IPS-NIHi11 (cell line): Measurements from ENCODE around the gene RIMS4.
"Not testable (repeated sequence)": the region's sequence is repeated elsewhere in the genome, so short reads cannot be mapped to it uniquely, and the experiment has no call there.

Source experiments
- DNase-seq: peaks from one replicate; pipeline ENCODE4 v3.0.0; 2012; ENCODE audit warnings: mixed read lengths, low spot score

The RIMS4 gene

DNA sequence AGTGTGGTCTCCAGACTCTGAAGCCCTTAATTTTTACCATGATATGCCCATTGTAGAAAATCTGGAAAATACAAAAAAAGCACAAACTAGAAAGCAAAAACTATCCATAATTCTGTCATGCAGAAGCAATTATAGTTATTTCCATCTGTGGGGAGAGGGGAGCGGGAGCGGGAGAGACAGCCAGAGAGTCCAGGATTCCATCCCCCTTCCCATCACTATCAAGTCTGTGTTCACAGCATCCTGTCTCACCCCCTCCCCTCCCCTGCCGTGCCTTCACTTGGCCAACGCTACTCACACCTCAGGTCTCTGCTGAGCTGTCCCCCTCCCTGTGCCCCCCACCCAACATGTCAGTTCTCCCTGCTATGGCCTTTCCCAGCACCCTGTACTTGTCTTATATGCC, 14.5 kb downstream of the RIMS4 start:
- DNase-seq = no peak

DNA sequence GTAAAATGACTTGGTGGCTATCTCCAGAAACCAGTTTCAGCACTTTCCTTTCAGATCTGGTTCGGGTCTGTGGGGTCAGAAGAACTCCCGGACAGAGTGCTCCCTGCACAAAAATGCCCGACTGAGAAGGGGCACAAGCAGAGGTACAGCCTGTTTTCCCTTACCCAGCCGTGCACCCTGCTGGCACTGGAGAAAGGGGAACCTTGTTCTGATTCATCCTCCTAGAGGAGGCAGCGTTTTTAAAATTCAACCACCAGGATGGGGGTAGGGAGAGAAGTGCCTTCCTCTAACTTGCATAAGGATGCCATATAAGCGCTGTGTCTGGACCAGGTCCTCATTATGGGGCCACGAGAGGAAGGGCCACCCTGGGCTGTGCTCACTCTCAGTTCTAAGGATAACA, 17.6 kb downstream of the RIMS4 start:
- DNase-seq = no peak

DNA sequence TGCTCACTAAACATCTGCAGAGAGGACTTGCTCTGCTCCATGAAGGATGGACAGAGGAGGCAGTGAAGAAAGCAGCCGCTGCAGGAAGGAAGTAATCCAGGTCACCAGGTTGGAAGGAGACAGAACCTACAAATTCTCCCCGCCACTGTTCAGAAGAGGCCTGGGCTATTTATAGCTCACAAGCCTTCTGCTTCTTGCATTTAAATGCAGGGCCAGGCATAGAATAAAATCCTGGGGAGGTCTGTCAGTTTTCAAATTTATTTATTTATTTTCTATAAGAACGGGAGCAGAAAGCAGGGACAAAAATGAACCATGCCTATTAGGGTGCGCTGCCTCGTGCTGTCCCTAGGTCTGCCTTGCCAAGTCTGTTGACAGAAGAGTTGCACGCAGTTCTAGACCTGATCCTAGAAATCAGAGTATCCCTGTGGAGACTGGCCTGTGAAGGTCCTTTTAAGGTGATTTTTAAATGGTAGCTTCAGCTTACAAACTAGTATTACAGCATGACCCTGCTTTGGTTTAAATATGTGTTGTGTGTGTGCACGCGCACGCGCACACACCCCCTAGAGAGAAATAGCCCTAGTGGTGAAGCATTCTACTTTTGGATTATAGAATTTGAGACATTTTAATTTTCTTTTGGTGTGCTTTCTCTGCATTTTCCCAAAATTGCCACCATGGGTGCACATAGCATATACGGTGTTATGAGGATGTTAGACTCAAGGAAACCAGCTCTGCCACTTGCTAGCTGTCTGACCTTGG, 19.5 kb downstream of the RIMS4 start:
- no peak for DNase-seq

DNA sequence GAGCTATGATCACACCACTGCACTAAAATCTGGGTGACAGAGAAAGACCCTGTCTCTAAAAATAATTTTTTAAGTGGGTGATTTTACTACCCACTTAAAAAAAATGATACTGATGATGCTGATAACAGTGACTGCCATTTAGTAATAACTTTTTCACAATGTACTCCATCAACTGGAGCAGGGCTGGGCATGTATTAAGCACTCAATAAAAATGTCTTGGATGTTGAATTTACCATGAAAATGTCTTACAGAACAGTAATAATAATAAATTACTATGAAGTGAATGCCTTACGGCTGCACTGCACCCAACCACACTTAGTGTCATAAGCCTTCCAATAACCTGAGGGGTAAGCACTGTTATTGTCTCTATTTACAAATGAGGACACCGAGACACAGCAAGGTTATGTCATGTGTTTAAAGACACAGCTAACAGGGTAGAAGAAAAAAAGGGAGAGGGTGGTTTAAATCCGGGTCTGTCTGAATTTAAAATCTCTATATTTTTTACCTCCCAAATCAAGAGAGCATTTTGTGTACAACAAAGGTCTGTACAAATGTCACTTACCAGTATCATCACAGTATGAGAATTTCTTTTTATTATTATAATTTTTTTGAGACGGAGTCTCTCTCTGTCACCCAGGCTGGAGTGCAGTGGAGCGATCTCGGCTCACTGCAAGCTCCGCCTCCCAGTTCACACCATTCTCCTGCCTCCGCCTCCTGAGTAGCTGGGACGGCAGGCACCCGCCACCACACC, 21.5 kb downstream of the RIMS4 start:
- DNase-seq = no peak

DNA sequence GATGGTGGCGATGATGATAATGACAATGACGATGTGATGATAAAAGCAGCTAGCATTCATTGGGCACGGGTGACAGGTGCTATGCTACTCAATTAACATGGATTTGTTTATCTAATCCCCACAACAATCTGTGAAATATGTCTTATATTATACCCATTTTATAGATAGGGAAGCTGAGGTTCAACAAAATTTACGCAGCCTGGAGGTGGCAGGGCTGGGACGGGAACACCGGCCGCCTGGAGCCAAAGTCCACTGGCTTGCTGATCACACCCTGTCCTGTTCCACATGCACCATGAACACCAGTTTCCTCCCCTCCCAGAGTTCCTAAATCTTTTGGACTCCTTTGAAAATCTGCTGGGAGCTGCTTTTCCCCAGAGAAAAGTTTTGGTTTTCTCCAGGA, 23.0 kb downstream of the RIMS4 start:
- DNase-seq = no peak

DNA sequence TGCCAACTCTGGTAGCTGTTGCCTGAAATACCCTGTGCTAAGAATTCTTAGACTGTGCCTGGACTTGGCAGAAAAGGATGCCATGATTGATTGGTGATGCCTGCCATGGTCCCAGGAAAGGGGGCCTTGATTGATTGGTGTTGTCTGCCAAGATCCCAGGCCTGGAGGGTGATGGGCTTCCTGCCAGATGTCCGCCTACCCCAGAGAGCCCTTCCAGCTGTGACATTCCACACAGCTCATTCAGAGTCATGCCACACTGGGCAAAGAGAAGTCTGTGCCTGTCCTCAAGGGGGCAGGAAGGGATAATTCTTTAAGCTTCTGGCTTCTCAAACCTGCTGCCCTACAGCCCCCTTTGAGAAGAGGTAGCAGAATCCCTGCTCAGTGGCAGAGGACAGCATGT, 24.6 kb downstream of the RIMS4 start:
- DNase-seq = peak; percentile 85

DNA sequence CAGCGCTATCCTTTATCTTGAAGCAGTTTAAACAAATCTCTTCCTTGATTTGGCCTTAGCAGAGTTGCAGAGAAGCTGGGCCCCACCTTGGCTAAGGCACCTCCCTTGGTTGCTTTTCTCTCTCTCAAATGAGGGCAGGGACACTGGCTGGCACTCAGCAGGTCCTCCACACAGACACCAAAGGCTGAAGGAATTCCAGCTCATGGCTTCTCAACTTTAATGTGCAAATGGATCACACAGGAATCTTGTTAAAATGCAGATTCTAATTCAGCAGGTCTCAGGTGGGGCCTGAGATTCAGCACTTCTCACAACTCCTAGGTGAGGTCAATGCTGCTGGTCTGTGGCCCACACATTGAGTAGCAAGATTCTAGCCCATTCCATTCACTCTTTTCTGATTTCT, 25.7 kb downstream of the RIMS4 start:
- DNase-seq = no peak

DNA sequence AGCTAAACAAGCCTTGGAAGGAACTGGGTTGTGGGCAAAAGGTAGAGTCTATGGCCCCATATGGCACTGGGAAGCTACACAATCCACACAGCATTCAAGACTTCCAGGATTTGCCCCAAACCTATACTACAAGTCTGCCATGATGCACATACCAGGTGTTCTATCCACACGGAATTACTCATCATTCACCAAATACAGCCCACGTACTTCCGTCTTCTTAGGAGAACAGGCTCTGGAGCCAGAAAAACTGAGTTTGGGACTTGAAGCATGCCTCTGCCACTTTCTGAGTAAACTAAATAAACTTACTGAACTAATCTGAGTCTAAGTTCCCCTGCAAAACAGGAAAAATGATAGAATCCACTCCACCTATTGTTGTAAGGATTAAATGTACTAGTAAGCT, 28.6 kb downstream of the RIMS4 start:
- no peak for DNase-seq

DNA sequence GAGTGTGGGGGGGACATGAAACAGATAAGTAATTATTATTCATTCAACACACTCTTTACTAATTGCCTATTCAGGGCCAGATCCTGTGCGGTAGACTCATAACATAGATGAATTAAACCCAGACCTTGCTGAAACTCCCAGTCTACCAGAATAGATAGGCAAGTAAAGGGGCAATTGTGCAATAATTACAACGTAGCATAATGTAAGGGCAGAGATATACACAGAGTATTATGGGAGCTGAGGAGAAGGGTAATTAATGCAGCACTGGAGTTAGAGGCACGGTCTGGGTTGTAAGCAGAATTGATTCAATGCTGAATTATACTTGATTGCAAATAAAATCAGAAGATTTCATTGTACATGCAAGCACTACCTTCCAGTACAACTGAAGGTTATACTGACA, 29.2 kb downstream of the RIMS4 start:
- DNase-seq = no peak

DNA sequence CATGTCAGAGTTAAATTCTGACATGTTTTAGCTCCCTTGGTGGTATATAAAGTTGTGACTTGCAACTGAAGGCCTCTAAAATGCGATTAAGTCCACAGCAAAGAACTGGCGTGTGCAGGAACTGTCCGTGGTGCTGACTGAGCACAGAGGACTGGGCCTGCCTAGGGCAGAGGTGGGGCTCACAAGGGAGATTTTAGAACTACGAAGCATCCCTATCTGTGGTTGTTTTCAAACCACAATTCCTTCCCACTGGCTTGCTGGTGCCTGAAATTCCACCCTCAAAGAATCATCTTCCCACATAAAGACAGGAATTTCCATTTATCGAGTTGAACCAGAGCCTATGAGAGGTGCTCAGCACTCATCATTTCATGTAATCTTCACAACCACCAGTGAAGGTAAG, 30.1 kb downstream of the RIMS4 start:
- peak; percentile 77 for DNase-seq

DNA sequence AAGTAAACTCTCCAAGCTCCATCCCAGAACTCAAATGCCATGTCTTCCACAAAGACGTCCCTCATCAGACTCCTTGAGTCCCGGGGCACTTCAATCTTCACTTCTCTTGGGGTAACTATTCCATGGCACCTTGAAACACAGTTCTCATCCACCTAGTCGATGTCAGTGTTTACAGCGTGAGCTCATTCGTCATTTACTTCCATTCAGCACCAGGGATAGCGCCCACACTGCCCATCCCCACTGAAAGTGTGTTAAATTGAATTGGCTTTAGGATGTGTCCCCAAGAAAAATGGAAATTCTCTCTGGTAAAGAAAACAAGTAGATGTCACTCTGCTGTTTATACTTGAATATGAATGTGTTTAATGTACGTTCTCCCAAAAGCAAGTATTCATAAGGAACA, 33.4 kb downstream of the RIMS4 start:
- peak; percentile 65 for DNase-seq

DNA sequence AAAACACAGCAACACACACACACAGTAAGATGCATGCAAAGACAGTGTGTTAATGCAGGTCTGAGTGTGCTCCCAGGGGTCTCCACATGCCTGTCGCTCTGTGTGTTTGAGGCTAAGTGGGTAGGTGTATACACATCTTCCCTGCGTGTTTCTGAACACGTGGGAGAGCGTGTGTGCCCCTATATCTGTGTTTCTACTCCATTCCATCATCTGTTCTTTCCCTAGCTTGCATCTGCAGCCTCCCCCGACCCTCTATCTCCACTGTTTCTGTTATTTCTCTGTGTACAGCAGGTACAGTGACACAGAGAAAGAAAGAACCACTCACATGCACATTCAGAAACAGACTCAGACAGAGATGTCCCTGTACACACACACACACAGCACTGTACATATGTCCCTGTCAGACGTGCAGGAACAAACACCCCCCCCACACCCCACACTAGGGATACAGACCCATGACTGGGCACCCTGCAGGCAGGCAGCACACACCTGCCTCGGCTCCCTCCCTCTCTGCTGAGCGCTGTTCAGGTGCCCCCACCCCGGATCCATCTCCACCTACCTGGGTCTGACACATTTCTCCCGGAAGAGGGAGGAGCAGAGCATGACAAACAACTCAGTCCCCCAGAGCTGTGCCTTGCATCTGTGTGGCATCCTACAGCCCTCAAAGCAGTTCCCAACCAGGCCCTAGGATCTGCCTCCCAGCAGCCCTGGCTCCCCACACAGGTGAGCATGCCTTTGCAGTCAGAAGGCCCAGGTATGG, 37.1 kb downstream of the RIMS4 start:
- DNase-seq = no peak

DNA sequence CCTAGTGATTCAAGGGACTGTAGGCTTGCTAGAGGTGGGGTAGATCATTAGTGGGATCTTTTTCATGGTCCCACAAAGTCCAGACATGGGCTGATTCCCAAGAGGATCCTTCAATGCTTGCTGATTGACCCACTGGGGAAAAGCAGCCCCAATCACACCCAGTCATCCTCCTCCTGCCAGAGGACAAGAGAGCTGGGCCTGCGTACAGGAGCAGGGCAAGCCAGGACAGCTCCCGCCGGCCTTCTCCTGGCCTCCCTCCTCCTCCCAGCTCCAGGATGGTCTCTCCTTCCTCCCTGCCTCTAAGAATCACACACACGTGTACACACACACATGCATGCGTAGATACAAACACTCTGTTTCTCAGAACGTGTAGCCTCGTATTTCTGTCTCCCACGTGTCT, 37.7 kb downstream of the RIMS4 start:
- no peak for DNase-seq

DNA sequence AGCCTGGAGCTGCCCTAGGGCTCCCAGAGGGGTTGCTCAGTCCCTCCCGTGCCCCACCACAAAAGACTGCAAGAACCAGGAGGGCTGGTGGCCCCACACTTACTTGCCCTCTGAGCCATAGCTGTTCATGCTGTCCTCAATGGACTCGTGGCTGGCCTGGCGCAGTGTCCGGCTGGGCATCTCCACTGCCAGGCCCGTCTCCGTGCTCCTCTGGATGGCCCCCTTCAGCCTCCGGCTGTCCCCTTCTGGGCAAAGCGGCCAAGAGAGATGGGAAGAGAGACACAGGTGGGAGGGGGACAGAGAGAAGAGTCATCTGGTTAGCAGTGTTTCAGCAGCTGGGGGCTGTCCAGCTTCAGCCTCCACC, 39.2 kb downstream of the RIMS4 start:
- no peak for DNase-seq

DNA sequence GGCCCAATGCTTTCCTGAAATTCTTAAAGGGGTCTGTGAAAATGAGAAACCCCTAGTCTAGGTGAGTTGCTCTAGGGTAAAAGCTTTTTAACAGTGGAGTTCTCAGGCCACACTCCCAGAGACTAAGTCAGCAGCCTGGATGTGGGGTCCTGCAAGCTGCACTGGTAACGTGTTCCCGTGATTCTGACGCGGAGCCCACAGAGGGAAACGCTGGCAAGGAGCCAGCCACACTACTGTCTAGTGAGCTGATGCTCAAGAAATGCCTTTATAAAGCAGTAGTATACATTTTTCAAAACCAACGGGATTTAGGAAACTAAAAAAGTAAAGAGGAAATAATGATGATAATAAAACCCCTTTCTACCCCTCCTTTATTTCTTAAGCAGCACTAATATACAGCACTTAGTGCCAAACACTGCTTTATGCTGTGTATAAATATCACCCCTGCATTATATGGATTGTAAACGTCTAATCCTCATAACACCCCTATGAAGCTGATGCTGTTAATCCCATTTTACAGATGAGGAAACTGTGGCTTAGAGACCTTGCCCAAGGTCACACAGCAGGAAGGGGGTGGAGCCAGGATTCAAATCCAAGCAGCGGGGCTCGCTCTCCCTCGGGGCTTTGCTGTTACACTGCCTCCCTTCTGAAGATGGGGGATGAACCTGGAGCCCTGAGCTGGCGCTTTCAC, 39.7 kb downstream of the RIMS4 start:
- DNase-seq = no peak

DNA sequence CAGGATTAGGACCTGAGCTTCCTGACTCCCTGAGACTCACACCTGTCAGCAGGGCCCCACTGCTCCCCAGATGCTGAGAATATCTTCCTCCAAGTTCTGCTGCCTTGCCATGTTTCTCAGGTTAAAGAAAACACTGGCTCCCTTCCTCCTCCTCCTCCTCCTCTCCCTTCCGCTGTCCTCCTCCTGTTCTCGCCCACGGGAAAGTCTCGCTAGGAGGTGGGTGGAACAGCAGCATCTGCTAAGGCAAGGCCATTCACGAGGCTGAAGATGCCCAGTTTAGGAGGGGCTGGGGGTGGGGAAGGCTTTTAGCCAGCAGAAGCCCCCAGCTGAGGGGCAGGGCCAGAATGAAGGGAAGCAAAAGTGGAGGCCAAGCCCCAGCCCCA, 40.9 kb downstream of the RIMS4 start:
- DNase-seq = no peak

DNA sequence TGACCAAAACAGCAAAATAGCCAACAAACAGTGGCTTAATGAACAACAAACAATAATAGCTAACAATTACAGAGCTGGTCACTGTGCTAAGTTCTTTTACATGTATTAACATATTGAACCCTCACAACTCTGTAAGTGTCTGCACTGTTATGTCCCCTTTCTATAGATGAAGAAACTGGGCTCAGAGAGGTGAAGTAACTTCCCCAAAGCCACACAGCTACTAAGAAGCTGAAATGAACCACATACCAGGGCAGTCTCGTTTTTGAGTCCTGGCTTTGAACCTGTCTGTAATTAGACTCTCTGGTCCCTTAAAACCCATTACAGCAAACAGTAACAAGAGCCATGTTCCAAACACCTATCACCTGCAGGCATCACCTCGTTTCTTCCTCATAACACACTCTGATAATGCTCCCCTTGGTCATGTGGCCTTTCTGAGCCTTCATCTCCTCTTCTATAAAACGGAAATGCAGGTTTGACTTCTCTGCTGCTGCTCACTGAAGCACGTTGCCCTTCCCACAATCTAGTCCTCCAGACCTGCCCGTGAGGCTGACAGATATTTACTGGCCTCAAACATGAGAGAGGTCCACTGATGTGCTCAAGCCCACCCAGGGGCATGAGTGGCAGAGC, 41.4 kb downstream of the RIMS4 start:
- no peak for DNase-seq

DNA sequence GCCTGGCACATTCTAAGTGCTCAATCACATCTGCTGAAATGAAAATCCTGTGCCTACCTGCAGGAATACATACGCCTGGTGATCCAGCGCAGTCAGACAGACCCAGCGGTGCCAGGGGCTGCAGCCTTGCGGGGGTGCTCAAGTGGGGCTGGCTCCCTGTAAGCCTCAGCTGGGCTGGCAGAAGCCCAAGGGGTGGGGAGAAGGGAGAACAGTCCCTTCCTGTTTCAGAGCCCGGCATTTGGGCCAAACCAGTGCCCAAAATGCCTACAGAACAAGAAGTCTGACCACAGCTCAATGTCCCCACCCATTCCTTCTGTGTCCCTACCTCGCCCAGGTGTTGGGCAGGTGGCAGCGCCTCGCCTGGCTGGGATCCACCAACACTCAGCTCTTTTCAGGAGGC, 42.1 kb downstream of the RIMS4 start:
- no peak for DNase-seq

DNA sequence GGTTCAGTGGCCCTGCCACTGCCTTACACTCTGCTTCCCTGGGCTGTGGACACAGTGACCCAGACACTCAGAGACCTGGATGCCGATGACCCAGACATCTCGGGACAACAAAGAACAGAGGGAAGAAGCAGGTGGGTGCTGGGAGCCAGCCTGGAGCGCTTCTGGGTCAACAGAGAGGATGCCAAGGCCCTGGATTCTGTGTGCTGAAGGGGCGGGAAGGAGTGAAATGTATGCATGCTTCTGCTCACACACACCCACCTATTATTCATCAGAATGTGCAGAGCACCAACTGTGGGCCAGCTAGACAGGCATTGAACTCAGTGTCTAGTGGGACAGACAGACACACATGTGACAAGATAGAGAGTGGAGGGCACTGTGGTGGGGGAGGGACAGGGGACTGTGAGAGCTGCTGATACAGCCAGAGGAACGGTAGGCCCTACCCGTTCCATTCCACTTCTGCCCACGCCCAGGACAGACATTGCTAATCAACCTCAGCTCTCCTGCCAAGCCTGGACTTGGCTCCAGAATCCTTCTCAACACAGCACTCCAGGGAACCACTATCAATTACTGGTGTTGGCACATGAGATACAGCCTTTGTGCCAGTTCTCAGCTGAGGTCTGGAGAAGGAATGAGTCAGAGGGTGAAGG, 44.5 kb downstream of the RIMS4 start:
- DNase-seq = peak; percentile 41

DNA sequence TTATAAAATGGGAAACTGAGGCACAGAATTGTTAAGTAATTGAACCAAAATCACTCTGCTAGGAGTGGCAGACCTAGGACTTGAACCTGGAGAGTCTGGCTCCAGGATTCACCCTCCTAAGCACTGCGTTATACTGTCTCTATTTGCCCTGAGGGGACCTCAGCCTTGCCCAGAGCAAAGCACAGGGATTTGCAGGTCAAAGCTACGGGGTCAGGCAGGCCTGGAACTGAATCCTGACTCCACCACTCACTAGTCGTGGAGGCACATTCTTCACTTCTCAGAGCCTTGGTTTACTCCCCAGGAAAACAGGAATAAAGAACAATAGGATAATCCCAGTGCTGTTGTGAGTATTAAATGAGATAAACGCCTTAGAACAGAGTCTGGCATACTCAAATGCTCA, 45.3 kb downstream of the RIMS4 start:
- DNase-seq = no peak

DNA sequence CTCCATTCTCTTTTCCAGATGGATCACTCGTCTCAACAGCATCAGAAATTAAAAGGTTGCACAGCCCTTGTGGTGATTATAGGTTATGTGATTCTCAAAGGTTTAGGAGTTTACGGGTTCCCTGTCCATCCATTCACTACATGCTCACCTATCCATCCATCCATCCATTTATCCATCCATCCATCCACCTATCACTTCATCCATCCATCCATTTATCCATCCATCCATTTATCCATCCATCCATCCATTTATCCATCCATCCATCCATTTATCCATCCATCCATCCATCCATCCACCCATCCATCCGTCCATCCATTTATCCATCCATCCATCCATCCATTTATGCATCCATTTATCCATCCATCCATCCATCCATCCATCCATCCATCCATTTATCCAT, 46.5 kb downstream of the RIMS4 start:
- DNase-seq = not testable (repeated sequence)
